Measurements from ENCODE around the gene CRTC1.

Gene CRTC1

DNA sequence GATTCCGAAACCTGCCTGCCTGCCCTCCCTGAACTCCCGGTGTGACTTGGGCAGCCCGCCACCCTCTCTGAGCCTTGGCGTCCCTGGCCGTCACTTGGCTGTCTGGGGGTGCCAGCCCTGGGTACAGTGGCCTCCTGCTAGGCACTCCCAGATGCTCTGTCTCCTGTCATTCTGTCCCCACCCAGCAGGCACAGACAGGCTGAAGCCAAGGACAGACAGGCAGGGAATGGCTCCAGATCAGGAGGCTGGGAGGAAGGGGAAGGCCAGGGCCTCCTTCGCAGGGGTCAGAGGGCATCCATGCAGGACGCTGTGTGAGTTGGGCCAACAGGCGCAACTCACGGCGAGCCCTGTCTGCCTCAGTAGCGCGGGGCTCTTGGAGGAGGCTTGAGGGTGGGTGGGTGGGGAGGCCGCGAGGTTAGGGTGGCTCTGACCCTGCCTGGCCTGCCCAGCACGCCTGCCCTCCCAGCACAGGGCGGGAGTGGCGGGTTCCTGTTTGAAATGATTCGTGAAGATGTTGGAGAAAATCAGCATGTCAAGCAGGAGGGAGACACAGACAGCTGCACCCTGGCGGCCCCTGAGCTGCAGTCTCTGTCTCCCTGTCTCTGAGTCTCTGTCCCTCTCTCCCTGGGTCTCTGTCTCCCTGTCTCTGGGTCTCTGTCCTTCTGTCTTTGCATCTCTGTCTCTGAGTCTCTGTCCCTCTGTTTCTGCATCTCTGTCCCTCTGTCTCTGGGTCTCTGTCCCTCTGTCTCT is 27.0 kb upstream of the CRTC1 start:
- POLR2A ChIA-PET: no interaction called here
- DNase-seq (ENCODE audit: extremely low spot score): no peak
- TF ChIP-seq SP1 (IDR thresholded peaks at IDR 0.05) (no peak), CTBP1 (IDR thresholded peaks at IDR 0.05; ENCODE audit: borderline replicate concordance) (no peak), SUZ12 (IDR thresholded peaks at IDR 0.05) (no peak), FOXM1 (IDR thresholded peaks at IDR 0.05; ENCODE audit: borderline replicate concordance) (no peak), NFRKB (IDR thresholded peaks at IDR 0.05) (no peak), FOXK2 (IDR thresholded peaks at IDR 0.05) (no peak), ZNF384 (IDR thresholded peaks at IDR 0.05) (no peak), BHLHE40 (IDR thresholded peaks at IDR 0.05; ENCODE audit: borderline replicate concordance) (no peak), TARDBP (IDR thresholded peaks at IDR 0.05) (no peak), LEF1 (IDR thresholded peaks at IDR 0.05; ENCODE audit: borderline replicate concordance) (no peak), HDGF (IDR thresholded peaks at IDR 0.05; ENCODE audit: borderline replicate concordance) (no peak), FOXA1 (IDR thresholded peaks at IDR 0.05) (no peak), ARNT (IDR thresholded peaks at IDR 0.05) (no peak), ELF4 (IDR thresholded peaks at IDR 0.05) (no peak), L3MBTL2 (conservative IDR thresholded peaks at IDR 0.05) (no peak)
- TF ChIP-seq, protein P1, sequence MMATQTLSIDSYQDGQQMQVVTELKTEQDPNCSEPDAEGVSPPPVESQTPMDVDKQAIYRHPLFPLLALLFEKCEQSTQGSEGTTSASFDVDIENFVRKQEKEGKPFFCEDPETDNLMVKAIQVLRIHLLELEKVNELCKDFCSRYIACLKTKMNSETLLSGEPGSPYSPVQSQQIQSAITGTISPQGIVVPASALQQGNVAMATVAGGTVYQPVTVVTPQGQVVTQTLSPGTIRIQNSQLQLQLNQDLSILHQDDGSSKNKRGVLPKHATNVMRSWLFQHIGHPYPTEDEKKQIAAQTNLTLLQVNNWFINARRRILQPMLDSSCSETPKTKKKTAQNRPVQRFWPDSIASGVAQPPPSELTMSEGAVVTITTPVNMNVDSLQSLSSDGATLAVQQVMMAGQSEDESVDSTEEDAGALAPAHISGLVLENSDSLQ (IDR thresholded peaks at IDR 0.05): no peak
- CTCF ChIA-PET: no interaction called here

DNA sequence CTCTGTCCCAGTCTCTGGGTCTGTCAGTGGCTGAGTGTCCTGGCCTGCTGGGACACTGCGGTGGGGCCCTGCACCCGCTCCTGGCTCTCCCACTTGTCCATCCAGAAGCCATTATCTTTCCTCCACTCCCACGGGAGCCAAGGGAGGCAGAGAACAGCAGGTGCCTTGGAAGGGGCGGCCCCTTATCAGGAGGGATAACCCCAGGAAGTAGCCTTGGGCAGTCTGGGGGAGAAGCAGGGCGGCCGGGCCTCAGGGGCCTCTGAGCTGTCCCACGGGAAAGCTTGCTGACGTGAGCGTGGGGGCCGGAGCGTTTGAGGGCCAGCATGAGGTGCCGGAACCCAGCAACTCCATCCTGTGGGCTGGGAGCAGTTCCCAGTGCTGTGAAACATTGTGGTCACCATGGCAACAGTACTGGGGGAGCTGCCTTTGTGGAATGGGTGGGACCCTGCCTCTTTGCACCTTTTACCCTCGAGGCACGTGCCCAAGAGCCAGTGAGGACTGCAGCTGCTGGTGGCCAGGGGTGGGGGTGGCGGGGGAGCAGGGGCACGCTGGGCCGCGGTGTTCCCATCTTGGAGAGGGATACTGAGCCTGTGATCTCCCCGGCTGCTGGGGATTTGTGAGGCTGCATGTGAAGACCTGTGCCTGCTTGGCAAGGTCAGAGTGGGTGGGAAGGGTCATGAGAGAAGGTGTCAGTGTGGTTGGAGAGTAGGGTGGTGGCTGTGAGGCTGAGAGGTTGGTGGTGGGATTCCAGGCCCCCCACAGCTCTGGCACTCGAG is 25.7 kb upstream of the CRTC1 start:
- ChIA-PET POLR2A (no interaction called here), CTCF (no interaction called here)
- no peak for DNase-seq (ENCODE audit: extremely low spot score)
- no peak for TF ChIP-seq BHLHE40 (IDR thresholded peaks at IDR 0.05; ENCODE audit: borderline replicate concordance)
- no peak for TF ChIP-seq HDGF (IDR thresholded peaks at IDR 0.05; ENCODE audit: borderline replicate concordance)
- no peak for TF ChIP-seq L3MBTL2 (conservative IDR thresholded peaks at IDR 0.05)
- TF ChIP-seq SP1 (IDR thresholded peaks at IDR 0.05): no peak
- TF ChIP-seq LEF1 (IDR thresholded peaks at IDR 0.05; ENCODE audit: borderline replicate concordance): no peak
- TF ChIP-seq NFRKB (IDR thresholded peaks at IDR 0.05): no peak
- no peak for TF ChIP-seq ELF4 (IDR thresholded peaks at IDR 0.05)
- TF ChIP-seq TARDBP (IDR thresholded peaks at IDR 0.05): no peak
- no peak for TF ChIP-seq FOXA1 (IDR thresholded peaks at IDR 0.05)
- TF ChIP-seq ARNT (IDR thresholded peaks at IDR 0.05): no peak
- TF ChIP-seq, protein P1 (IDR thresholded peaks at IDR 0.05): no peak
- TF ChIP-seq FOXK2 (IDR thresholded peaks at IDR 0.05): no peak
- TF ChIP-seq CTBP1 (IDR thresholded peaks at IDR 0.05; ENCODE audit: borderline replicate concordance): no peak
- no peak for TF ChIP-seq SUZ12 (IDR thresholded peaks at IDR 0.05)
- no peak for TF ChIP-seq FOXM1 (IDR thresholded peaks at IDR 0.05; ENCODE audit: borderline replicate concordance)
- TF ChIP-seq ZNF384 (IDR thresholded peaks at IDR 0.05): no peak

DNA sequence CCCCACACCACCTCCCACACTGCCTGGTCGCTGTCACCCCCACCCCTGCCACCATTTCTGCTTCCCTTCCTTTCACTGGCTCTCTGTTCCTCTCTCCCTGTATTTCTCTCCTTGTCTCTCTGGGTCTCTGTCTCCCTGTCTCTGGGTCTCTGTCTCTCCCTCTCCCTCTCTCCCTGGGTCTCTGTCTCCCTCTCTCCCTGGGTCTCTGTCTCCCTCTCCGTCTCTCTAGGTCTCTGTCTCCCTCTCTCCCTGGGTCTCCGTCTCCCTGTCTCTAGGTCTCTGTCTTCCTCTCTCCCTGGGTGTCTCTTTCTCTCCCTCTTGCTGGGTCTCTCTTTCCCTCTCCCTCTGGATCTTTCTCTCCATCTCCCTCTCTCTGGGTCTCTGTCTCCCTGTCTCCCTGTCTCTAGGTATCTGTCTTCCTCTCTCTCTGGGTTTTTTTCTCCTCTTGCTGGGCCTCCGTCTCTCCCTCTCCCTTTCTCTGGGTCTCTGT is 25.1 kb upstream of the CRTC1 start:
- no peak for TF ChIP-seq NFRKB (IDR thresholded peaks at IDR 0.05)
- TF ChIP-seq TARDBP (IDR thresholded peaks at IDR 0.05): no peak
- no peak for TF ChIP-seq SP1 (IDR thresholded peaks at IDR 0.05)
- no peak for TF ChIP-seq SUZ12 (IDR thresholded peaks at IDR 0.05)
- no peak for DNase-seq (ENCODE audit: extremely low spot score)
- CTCF ChIA-PET: no interaction called here
- POLR2A ChIA-PET: no interaction called here

DNA sequence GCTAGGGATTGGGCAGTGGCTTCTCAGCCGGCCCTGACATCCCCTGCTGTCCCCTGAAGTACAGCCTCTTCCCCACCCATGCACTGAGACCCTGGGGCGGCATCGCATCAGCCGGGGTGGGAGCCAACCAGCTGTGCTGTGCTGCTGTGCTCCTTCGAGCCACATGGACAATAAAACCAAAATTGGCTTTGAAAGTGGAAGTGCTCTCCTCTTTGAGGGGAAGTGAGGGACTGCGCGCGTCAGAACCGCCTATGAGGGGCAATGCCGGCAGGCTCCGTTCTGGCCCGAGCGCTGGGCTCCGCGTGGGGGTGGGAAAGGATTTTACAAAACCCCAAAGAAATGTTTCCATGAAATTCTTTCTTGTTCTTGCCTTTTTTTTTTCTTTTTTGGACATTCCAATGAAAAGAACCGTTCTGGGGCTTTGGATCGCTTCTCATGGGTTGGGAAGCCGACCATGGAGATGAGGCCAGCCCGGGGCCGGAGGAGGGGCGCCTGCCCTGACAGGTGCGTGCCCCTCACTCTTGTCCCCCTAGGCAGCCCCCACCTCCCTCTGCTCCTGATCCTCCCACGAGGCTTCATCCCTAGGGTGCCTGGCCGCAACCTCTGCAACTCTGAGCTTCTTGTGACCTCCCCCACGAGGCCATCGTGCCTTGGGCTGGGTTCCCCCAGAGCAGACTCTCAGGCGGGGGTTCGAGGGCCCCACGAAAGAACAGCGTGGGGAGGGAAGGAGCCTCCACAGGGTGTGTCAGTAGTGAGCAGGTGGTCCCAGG is 24.0 kb upstream of the CRTC1 start:
- TF ChIP-seq FOXM1 (IDR thresholded peaks at IDR 0.05; ENCODE audit: borderline replicate concordance): no peak
- TF ChIP-seq, protein P1 (IDR thresholded peaks at IDR 0.05): no peak
- no peak for TF ChIP-seq SUZ12 (IDR thresholded peaks at IDR 0.05)
- TF ChIP-seq LEF1 (IDR thresholded peaks at IDR 0.05; ENCODE audit: borderline replicate concordance): no peak
- no peak for TF ChIP-seq ARNT (IDR thresholded peaks at IDR 0.05)
- TF ChIP-seq CTBP1 (IDR thresholded peaks at IDR 0.05; ENCODE audit: borderline replicate concordance): no peak
- no peak for TF ChIP-seq NFRKB (IDR thresholded peaks at IDR 0.05)
- TF ChIP-seq FOXA1 (IDR thresholded peaks at IDR 0.05): no peak
- TF ChIP-seq ELF4 (IDR thresholded peaks at IDR 0.05): no peak
- no peak for TF ChIP-seq BHLHE40 (IDR thresholded peaks at IDR 0.05; ENCODE audit: borderline replicate concordance)
- no peak for TF ChIP-seq TARDBP (IDR thresholded peaks at IDR 0.05)
- TF ChIP-seq HDGF (IDR thresholded peaks at IDR 0.05; ENCODE audit: borderline replicate concordance): no peak
- no peak for TF ChIP-seq FOXK2 (IDR thresholded peaks at IDR 0.05)
- no peak for TF ChIP-seq L3MBTL2 (conservative IDR thresholded peaks at IDR 0.05)
- no peak for TF ChIP-seq SP1 (IDR thresholded peaks at IDR 0.05)
- TF ChIP-seq ZNF384 (IDR thresholded peaks at IDR 0.05): no peak
- POLR2A ChIA-PET: no interaction called here
- CTCF ChIA-PET: no interaction called here
- DNase-seq (ENCODE audit: extremely low spot score): no peak
